Liver (tissue), 9 donors: ENCODE measurements around the gene MAPK11. TPM values are rescaled to one million over a fixed set of nuclear protein-coding genes. Genes with fewer than 3 reads are reported as not detected.
A peak's percentile ranks its signal among the peaks of the same experiment; 100 is the strongest.

Experiments used
- DNase-seq: peaks from one replicate; pipeline ENCODE4 v3.0.0-alpha.2; 2017; ENCODE audit warnings: low spot score
- H3K27ac ChIP-seq, 2 donors: one replicate each; pipeline ENCODE4 v1.7.0; 2013; ENCODE audit warnings: inconsistent platforms in 2 of 2, low read length in 2 of 2, control low read depth in 1 of 2, low read depth in 1 of 2, mild to moderate bottlenecking in 1 of 2
- H3K27me3 ChIP-seq, 4 donors: one replicate each; pipeline versions ENCODE4 v1.6.1 to v1.7.0; 2013; ENCODE audit warnings: low read length in 3 of 4, inconsistent platforms in 1 of 4, mild to moderate bottlenecking in 1 of 4, moderate library complexity in 1 of 4; ENCODE audit not compliant: control insufficient read depth in 4 of 4, insufficient read depth in 4 of 4
- H3K36me3 ChIP-seq, 4 donors: one replicate each; pipeline versions ENCODE4 v1.6.1 to v1.7.0; 2013; ENCODE audit warnings: low read length in 3 of 4, mild to moderate bottlenecking in 3 of 4, low read depth in 1 of 4, moderate library complexity in 1 of 4; ENCODE audit not compliant: control insufficient read depth in 4 of 4, insufficient read depth in 3 of 4
- H3K4me1 ChIP-seq, 4 donors: one replicate each; pipeline versions ENCODE4 v1.6.1 to v1.7.0; 2013; ENCODE audit warnings: low read length in 3 of 4, mild to moderate bottlenecking in 3 of 4, moderate library complexity in 1 of 4; ENCODE audit not compliant: control insufficient read depth in 4 of 4, insufficient read depth in 4 of 4
- H3K4me3 ChIP-seq, 3 donors: one replicate each; pipeline versions ENCODE4 v1.6.1 to v1.7.0; 2013; ENCODE audit warnings: low read length in 3 of 3, control low read depth in 1 of 3, low read depth in 1 of 3, mild to moderate bottlenecking in 1 of 3
- H3K9ac ChIP-seq, 2 donors: one replicate each; pipeline ENCODE4 v1.7.0; 2013; ENCODE audit warnings: low read length in 2 of 2, mild to moderate bottlenecking in 2 of 2, moderate library complexity in 2 of 2, control low read depth in 1 of 2, low read depth in 1 of 2
- H3K9me3 ChIP-seq, 4 donors: one replicate each; pipeline versions ENCODE4 v1.6.1 to v1.7.0; 2013; ENCODE audit warnings: low read length in 3 of 4; ENCODE audit not compliant: control insufficient read depth in 4 of 4
- ATF3 ChIP-seq: IDR thresholded peaks from 2 replicates; pipeline ENCODE4 v1.6.1; 2016; ENCODE audit warnings: antibody characterized with exemption
- CTCF ChIP-seq: fragments of 150-350 bp; IDR thresholded peaks from 2 replicates; pipeline ENCODE4 v1.5.1; 2017; ENCODE audit warnings: improper control_type of control experiment, low read depth, low read length; ENCODE audit not compliant: missing input control
- EGR1 ChIP-seq, 2 donors: IDR thresholded peaks; 2 replicates each; pipeline ENCODE4 v1.6.1; 2016 to 2018; ENCODE audit warnings: antibody characterized with exemption in 2 of 2, low read depth in 2 of 2
- FOXA1 ChIP-seq: IDR thresholded peaks from 2 replicates; pipeline ENCODE4 v1.6.1; 2016; ENCODE audit warnings: antibody characterized with exemption
- FOXA2 ChIP-seq: IDR thresholded peaks from 2 replicates; pipeline ENCODE4 v1.6.1; 2016; ENCODE audit warnings: antibody characterized with exemption
- GABPA ChIP-seq, 2 donors: IDR thresholded peaks in 1 of 2; conservative IDR thresholded peaks in 1 of 2; 2 replicates each; pipeline ENCODE4 v1.6.1; 2016; ENCODE audit warnings: antibody characterized with exemption in 2 of 2, mild to moderate bottlenecking in 1 of 2, moderate library complexity in 1 of 2
- HNF4G ChIP-seq: IDR thresholded peaks from 2 replicates; pipeline ENCODE4 v1.6.1; 2016; ENCODE audit warnings: antibody characterized with exemption
- JUND ChIP-seq, 2 donors: IDR thresholded peaks; 2 replicates each; pipeline ENCODE4 v1.6.1; 2016; ENCODE audit warnings: antibody characterized with exemption in 2 of 2
- MAX ChIP-seq: IDR thresholded peaks from 2 replicates; pipeline ENCODE4 v1.6.1; 2016; ENCODE audit warnings: antibody characterized with exemption
- NR2F2 ChIP-seq: IDR thresholded peaks from 2 replicates; pipeline ENCODE4 v1.6.1; 2016; ENCODE audit warnings: antibody characterized with exemption
- RAD21 ChIP-seq, 2 donors: IDR thresholded peaks; 2 replicates each; pipeline ENCODE4 v1.6.1; 2016; ENCODE audit warnings: antibody characterized with exemption in 2 of 2, mild to moderate bottlenecking in 2 of 2
- RXRA ChIP-seq, 2 donors: IDR thresholded peaks; 2 replicates each; pipeline ENCODE4 v1.6.1; 2017 to 2018; ENCODE audit warnings: antibody characterized with exemption in 2 of 2, mild to moderate bottlenecking in 1 of 2
- SP1 ChIP-seq: IDR thresholded peaks from 2 replicates; pipeline ENCODE4 v1.6.1; 2018; ENCODE audit warnings: antibody characterized with exemption, mild to moderate bottlenecking
- TAF1 ChIP-seq: conservative IDR thresholded peaks from 2 replicates; pipeline ENCODE4 v1.6.1; 2016; ENCODE audit warnings: antibody characterized with exemption, mild to moderate bottlenecking
- YY1 ChIP-seq: IDR thresholded peaks from 2 replicates; pipeline ENCODE4 v1.6.1; 2016; ENCODE audit warnings: antibody characterized with exemption, mild to moderate bottlenecking
- ZBTB33 ChIP-seq: IDR thresholded peaks from 2 replicates; pipeline ENCODE4 v1.6.1; 2016; ENCODE audit warnings: antibody characterized with exemption
- WGBS: extraction: QIAGEN DNeasy Blood & Tissue Kit; methylation state at CpG from one replicate; pipeline ENCODE4 v1.1.7; 2013; 5-methylcytosine and 5-hydroxymethylcytosine counted together
- polyA plus RNA-seq, 2 donors: library from polyadenylated mRNA; stranded (reverse) in 1 of 2; unstranded in 1 of 2; fragments of 200-250 nt in 1 of 2; fragments of >200 nt in 1 of 2; fragmentation: Nextera tagmentation in 1 of 2; extraction: Ambion mirVana in 1 of 2; gene quantifications; one replicate each; pipeline versions ENCODE4 v1.2.1 to v1.2.3, GENCODE V29; 2013 to 2015
- total RNA-seq, 2 donors: library from RNA; depleted of rRNA; stranded (reverse); fragments of >200 nt; gene quantifications; one replicate each; pipeline ENCODE4 v1.2.3, GENCODE V29; 2014
- TF ChIP-seq, protein P1 (sequence below): IDR thresholded peaks from 2 replicates; pipeline ENCODE4 v1.6.1; 2016; ENCODE audit warnings: antibody characterized with exemption, mild to moderate bottlenecking
- donor health status: healthy.
- donor health status: healthy.
- donor health status: healthy.
- donor health status: healthy.
- donor health status: healthy.

Gene MAPK11
- total and polyA plus RNA-seq, 4 donors = 0.65 to 2.0 (median 1.0) TPM

DNA sequence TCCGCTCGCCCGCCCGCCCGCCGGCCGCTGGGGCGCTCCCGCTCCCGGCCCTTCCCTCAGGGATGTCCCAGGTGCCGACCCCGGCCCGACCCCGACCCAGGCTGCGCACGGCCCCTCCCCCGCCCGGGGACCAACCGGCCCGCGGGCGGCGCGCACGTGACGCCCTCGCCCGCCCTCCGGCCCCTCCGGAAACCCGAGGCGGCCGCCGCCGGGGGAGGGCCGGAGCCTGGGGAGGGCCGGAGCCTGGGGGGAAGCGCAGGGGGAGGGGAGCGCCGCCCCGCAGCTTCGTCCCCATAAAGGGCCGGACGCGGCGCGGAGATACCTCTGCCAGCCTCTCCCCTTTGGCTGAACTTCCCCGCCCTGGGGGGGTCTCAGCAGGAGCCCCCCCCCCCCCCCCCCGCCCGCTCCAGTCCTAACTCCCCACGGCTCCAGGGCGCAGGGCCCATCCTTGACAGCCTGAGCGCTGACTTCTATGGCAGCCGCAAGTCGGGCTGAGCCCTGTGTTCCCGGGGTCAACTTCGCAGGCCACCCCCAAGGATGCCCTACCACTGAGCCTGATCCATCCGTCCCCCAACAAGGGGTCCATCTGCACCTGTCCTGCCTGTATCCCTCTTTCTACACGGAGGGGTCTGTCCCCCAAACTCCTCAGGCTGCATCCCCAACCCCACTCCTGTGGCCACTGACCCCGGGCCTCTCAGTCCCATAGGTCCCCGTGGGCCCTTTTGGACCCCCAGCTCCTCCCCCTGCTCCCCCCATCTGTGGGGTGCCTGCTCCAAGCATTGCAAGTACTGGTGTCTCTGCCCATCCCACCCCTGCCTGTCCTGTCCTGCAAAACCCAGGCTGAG, 8.3 kb downstream of the MAPK11 start, which contains the start of gene MAPK12:
TSS of gene MAPK12 (minus strand) at position 69 of the 845 bp plus-strand sequence. CDS start 174 bp downstream, outside the sequence.
- peaks cover 16 to 35% (median 29%) of the 10 kb centered on the region in 4 donors for H3K4me1 ChIP-seq
- no peak for DNase-seq
- TF ChIP-seq FOXA2 (no peak), HNF4G (no peak), ATF3 (no peak)

GRCh38 chr22:50260801-50261614, 9.2 kb downstream of the MAPK11 start:
- Histone ChIP-seq H3K9me3 (no peaks in the 10 kb centered on the region), H3K36me3 (peaks cover 0 to 1% (median 0%) of the 10 kb centered on the region in 4 donors), H3K9ac (no peak overlapping the region), H3K4me3 (peak overlapping the region in 1 of 3 donors; percentile 59), H3K27ac (no peak overlapping the region), H3K27me3 (no peaks in the 10 kb centered on the region), H3K4me1 (peaks cover 16 to 37% (median 29%) of the 10 kb centered on the region in 4 donors)
- 2% methylated on average over 92 of the region's 92 CpGs for WGBS
- DNase-seq = no peak
- TF ChIP-seq GABPA (IDR thresholded peaks at IDR 0.05 in 1 of 2, conservative IDR thresholded peaks at IDR 0.05 in 1 of 2) = no peak
- no peak for TF ChIP-seq YY1
- TF ChIP-seq HNF4G = no peak
- no peak for TF ChIP-seq ATF3
- TF ChIP-seq CTCF = no peak
- TF ChIP-seq JUND (IDR thresholded peaks at IDR 0.05) = no peak
- TF ChIP-seq SP1 = no peak
- no peak for TF ChIP-seq RXRA (IDR thresholded peaks at IDR 0.05)
- TF ChIP-seq FOXA1 = no peak
- TF ChIP-seq EGR1 (IDR thresholded peaks at IDR 0.05; ENCODE audit: low read depth in 2 of 2) = no peak
- no peak for TF ChIP-seq MAX
- TF ChIP-seq FOXA2 = no peak
- no peak for TF ChIP-seq TAF1
- TF ChIP-seq ZBTB33 = no peak
- TF ChIP-seq, protein P1, sequence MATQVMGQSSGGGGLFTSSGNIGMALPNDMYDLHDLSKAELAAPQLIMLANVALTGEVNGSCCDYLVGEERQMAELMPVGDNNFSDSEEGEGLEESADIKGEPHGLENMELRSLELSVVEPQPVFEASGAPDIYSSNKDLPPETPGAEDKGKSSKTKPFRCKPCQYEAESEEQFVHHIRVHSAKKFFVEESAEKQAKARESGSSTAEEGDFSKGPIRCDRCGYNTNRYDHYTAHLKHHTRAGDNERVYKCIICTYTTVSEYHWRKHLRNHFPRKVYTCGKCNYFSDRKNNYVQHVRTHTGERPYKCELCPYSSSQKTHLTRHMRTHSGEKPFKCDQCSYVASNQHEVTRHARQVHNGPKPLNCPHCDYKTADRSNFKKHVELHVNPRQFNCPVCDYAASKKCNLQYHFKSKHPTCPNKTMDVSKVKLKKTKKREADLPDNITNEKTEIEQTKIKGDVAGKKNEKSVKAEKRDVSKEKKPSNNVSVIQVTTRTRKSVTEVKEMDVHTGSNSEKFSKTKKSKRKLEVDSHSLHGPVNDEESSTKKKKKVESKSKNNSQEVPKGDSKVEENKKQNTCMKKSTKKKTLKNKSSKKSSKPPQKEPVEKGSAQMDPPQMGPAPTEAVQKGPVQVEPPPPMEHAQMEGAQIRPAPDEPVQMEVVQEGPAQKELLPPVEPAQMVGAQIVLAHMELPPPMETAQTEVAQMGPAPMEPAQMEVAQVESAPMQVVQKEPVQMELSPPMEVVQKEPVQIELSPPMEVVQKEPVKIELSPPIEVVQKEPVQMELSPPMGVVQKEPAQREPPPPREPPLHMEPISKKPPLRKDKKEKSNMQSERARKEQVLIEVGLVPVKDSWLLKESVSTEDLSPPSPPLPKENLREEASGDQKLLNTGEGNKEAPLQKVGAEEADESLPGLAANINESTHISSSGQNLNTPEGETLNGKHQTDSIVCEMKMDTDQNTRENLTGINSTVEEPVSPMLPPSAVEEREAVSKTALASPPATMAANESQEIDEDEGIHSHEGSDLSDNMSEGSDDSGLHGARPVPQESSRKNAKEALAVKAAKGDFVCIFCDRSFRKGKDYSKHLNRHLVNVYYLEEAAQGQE = no peak
- no peak for TF ChIP-seq RAD21 (IDR thresholded peaks at IDR 0.05)
- no peak for TF ChIP-seq NR2F2

More for the DNA sequence above, 8.3 kb downstream of the MAPK11 start, which contains the start of gene MAPK12:
- Histone ChIP-seq H3K9ac (no peak within 1 kb of the TSS), H3K27ac (no peak within 1 kb of the TSS), H3K9me3 (no peaks in the 10 kb centered on the region), H3K36me3 (no peaks in the 10 kb centered on the region), H3K4me3 (peak within 1 kb of the TSS in 1 of 3 donors; percentile 59), H3K27me3 (no peaks in the 10 kb centered on the region)
- WGBS = 4% methylated on average over 61 of the region's 61 CpGs
